Heart left ventricle (tissue), 13 donors: ENCODE measurements around the gene CFTR.

Source experiments
- POLR2A ChIP-seq, 2 donors: fragments of 450-650 bp; IDR thresholded peaks; one replicate each; pipeline ENCODE4 v1.6.1; 2017; ENCODE audit warnings: antibody characterized with exemption in 2 of 2, mild to moderate bottlenecking in 2 of 2, moderate library complexity in 2 of 2
- TF ChIP-seq, protein P1 (sequence below), 12 donors: fragments of 200-600 bp; sonication (generic) in 4 of 12; IDR thresholded peaks; one replicate each; pipeline versions ENCODE4 v1.5.0 to v1.8.0; 2018 to 2022; ENCODE audit warnings: antibody characterized with exemption in 12 of 12, mild to moderate bottlenecking in 5 of 12
- donor health status: ischemic (EF 13 %, LVEDD 7.1; RV severe dilation, severe dysfunction).
- donor health status: DM: no; HTN: yes; CAD: no.
- donor health status: DM: no; HTN: no; CAD: no.
- donor health status: ischemic (EF 25% LVEDD 6.9; RV normal size, moderate dysfunction).
- donor health status: ischemic (EF 25% LVEDD 5.7; RV mildly dilated, moderate dysfunction).
- donor health status: ischemic (EF 35%, LVEDD 5.7; RV mildly dilated, moderate dysfunction).
- donor health status: nonischemic (EF 11% LVEDD 7.7; RV severe dilation, severe dysfunction).
- donor health status: DM: yes; HTN: yes; CAD: no.
- donor health status: PGD.
- donor health status: ischemic (EF 29% LVEDD 5.4; RV normal size, mild dysfunction).
- donor health status: nonischemic (EF 23%, LVEDD 6.1; RV moderate dilation, normal function).

DNA sequence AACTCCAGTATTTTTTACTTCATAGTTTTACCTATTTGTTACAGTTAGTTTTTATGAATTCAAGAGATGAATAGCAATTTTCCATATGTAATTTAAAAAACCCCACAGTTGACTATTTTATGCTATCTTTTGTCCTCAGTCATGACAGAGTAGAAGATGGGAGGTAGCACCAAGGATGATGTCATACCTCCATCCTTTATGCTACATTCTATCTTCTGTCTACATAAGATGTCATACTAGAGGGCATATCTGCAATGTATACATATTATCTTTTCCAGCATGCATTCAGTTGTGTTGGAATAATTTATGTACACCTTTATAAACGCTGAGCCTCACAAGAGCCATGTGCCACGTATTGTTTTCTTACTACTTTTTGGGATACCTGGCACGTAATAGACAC lies 184.2 kb downstream of the CFTR start:
- TF ChIP-seq POLR2A (IDR thresholded peaks at IDR 0.05): no peak
- TF ChIP-seq, protein P1, sequence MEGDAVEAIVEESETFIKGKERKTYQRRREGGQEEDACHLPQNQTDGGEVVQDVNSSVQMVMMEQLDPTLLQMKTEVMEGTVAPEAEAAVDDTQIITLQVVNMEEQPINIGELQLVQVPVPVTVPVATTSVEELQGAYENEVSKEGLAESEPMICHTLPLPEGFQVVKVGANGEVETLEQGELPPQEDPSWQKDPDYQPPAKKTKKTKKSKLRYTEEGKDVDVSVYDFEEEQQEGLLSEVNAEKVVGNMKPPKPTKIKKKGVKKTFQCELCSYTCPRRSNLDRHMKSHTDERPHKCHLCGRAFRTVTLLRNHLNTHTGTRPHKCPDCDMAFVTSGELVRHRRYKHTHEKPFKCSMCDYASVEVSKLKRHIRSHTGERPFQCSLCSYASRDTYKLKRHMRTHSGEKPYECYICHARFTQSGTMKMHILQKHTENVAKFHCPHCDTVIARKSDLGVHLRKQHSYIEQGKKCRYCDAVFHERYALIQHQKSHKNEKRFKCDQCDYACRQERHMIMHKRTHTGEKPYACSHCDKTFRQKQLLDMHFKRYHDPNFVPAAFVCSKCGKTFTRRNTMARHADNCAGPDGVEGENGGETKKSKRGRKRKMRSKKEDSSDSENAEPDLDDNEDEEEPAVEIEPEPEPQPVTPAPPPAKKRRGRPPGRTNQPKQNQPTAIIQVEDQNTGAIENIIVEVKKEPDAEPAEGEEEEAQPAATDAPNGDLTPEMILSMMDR (IDR thresholded peaks at IDR 0.05): no peak
